Right lung (tissue), 5 donors: Measurements from ENCODE around the gene HIGD1C. TPM values are rescaled to one million over a fixed set of nuclear protein-coding genes. Genes with fewer than 3 reads are reported as not detected.
"Not testable (repeated sequence)": the region's sequence is repeated elsewhere in the genome, so short reads cannot be mapped to it uniquely, and the experiment has no call there.

Experiments used
- DNase-seq, 2 donors: peaks; one replicate each; pipeline ENCODE4 v3.0.0-alpha.2; 2013
- polyA plus RNA-seq, 5 donors: library from polyadenylated mRNA; unstranded; fragments of 120-200 nt; gene quantifications; one replicate each; pipeline versions ENCODE4 v1.2.1 to v1.2.3, GENCODE V29; 2013; ENCODE audit warnings: inconsistent platforms in 1 of 5, low replicate concordance in 1 of 5; ENCODE audit not compliant: insufficient read length in 5 of 5, insufficient read depth in 1 of 5

The HIGD1C gene
- polyA plus RNA-seq, 5 donors: 0.78 to 0.90 TPM; not detected in 3

DNA sequence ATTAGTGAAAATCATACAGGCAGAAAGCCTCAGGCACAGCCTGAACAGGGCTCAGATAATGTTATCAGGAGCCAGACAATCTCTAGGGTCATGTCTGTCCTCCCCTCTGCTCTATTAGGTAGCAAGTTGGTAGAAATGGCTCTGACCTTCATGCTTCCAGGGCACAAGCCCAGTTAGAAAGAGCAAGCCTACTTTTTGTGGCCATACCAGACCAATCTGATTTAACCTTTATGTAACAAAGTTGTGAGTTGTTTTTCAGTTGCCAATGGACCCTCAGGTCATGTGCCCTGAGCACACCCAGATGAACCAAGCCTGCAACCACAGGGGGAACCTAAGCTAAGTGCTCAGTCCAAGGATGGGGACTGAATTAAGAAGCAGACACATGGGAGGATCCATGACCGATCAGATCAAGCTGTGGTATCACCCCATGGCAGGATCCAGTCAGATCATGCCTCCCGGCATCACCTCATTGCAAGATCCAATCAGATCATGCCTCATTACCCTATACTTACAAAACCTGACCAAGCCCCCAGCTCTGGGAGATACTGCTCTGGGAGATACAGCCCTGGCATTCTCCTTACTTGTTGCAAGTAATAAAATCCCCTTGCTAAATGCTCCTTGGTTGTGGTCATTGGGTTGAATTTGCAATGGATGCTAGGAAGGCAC lies 18.8 kb upstream of the HIGD1C start:
- no peak for DNase-seq

DNA sequence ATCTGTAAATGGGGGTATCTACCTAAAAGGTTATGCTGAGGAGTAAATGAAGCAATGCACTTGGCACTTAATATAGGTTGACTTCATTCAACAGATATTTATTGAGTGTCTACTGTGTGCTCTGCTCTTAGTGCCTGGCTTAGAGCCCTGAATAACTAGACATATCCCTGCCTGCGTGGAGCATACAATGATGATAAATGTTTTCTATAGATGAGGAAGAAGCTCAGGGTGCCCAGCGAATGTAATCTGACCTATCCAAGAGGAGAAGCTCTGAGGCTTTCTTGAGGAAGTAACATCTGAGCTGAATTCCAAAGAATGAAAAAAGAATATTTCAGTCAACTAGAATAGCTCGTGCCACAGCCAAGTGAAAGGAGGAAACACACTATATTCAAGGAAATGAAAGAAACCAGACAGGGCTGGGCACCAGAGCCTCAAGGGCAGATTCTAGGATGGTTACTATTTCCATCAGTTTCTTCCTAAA lies 17.9 kb upstream of the HIGD1C start:
- DNase-seq: no peak

DNA sequence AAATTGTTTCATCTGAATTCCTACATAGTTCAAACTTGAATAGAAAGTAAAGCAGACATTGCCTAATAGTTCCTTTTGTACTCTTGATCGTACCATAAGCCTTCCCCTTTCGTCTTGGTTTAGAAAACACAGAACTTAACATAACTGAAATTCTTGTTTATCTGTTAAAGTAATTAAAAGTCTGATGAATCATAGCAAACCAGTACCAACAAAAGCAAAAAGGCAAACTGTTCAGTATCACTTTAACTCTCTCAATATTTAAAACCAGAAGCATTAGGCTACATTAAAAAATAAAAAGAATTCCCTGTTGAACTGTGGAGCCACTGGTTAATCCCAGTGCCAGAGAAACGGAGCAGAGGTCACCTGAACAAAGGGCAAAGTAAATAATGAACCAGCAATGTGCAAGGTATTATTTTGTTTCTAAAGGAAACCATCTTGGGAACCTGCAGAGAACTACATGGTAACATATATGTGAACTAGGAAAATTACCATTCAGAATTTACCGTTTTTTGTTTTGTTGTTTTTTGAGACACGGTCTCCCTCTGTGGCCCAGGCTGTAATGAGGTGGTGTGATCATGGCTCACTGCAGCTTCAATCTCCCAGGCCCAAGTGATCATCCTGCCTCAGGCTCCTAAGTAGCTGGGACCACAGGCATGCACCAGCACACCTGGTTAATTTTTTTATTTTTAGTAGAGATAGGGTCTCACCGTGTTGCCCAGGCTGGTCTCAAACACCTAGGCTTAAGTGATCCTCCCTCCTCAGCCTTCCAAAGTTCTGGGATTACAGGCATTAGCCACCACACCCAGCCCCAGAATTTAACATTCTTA lies 17.1 kb upstream of the HIGD1C start:
- DNase-seq: no peak

DNA sequence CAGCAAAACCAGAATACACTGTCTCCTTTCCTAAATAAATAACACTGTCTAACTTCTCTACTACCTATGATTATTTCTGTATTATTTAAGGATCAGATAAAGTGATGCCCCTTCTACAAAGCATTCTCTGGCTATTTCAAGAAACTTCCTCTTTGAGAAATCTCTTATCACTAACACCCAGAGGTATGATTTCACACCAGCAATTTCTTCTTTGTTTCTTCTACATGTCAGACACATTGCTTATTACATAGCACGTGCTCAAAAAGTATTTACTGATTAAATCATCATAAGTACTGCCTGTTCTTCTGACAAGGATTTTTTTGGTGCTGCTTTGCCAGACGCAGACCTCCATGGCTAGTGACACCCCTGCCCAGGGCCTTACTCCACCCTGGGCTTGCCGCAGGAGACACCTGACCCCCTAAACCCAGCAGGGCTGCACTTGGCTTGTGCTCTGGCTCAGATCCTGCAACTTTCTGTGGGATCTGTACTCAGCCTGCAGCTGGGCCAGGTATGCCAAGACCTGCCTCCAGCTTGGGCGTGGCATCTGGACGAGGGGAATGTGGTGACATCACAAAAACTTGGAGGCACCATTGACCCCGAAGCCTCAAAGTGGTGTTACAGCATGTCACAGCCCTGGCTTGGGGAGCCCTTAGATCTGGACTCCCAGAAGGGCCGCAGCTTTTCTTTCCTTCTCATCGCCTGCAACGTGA lies 15.4 kb upstream of the HIGD1C start:
- DNase-seq: no peak

DNA sequence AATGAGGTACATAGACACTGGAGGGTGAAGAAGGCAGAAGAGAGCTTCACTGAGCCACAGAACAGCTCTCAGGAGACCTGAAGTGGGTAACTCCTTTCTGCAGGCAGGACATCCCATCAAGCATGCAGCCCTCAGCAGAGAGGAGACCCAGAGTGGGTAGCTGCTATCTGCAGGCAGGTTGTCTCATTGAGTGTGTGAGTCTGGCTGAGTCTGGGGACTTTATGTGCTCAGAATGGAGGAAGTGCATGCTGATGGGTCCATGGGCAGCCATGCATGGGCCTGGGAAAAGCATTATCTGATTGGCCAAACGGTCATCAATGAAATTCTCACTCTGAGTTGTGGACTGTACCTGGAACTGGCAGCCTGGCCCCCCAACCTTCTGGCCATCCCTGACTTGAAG lies 14.7 kb upstream of the HIGD1C start:
- no peak for DNase-seq

DNA sequence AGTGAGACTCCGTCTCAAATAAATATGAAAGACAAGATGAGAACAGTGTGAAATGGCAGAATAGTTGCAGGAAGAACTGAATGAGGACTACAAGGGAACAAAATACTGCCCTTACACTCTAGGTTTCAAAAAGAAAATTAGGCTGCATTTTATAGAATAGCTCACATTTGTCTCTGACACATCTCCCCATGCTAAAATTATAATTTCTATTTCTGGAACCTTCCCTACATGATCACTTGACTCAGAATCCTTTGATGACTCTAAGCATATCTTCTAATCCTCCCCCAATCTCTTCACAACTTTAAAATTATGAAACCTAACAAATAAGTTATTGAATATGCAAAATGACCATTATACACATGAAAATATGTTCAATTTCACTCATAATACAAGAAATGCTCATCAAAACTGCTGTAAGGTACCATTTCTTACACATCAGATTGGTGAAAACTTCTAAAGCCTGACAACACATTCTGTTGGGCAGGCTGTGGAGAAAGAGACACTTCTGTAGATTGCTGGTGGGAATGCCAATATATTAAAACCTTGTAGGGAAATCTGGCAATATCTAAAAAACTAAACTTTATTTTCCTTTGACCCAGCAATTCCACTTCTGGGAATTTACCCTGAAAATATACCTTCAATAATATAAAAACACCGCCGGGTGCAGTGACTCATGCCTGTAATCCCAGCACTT lies 4.3 kb upstream of the HIGD1C start:
- no peak for DNase-seq

DNA sequence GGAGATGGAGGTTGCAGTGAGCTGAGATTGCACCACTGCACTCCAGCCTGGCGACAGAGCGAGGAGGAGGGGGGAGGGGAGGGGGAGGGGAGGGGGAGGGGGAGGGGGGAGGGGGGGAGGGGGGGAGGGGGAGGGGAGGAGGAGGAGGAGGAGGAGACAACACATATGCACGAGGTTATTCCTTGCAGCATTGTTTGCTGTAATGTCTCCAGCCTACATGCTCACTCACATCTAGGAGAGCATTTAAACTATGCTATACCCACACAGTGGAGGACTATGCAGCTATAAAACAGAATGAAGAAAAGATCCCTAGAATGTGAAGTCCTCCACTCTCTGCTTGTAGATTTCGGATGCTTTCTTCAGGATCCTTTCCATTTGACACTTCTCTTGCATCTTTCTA lies 3.5 kb upstream of the HIGD1C start:
- DNase-seq: no peak

DNA sequence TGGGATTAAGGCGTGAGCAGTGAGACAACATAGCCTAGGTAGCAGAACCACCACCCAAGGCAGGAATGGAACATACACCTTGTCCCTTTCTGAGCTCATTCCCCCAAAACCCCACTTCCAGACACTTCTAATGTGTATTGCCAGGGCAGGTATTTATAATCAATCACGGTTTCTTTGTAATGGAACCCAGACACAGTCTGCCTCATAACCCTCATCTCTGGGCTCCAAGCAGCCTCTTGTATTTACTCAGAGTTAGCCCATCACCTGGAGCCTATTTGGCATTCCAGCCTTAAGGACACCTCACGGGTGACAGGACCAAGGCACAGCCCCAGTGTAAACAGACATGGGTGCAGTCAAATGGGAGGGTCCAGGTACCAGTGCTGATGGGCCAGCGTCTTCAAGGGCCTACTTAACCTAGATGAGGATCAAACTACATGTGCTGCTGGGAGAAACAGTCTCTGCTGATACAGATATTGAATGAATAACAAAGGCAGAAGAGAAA lies 2.5 kb upstream of the HIGD1C start:
- no peak for DNase-seq

DNA sequence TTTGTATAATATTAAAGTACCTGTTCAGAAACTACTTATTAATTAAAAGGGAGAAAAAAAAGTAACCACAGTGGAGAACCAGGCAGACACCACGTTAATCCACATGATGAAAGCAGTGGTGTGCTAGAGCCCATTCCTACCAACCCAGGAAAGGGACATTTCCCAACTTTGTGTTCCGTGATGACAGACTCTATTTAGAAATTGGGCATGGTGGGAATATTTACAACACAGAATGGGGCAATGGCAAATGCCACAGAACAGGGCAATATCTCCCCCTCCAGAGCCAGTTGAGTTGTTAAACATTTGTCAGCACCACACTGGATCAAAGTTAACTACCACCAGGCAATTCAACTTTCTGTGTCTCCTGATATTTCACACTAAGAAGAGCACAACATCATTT lies 1.2 kb upstream of the HIGD1C start:
- DNase-seq: no peak

DNA sequence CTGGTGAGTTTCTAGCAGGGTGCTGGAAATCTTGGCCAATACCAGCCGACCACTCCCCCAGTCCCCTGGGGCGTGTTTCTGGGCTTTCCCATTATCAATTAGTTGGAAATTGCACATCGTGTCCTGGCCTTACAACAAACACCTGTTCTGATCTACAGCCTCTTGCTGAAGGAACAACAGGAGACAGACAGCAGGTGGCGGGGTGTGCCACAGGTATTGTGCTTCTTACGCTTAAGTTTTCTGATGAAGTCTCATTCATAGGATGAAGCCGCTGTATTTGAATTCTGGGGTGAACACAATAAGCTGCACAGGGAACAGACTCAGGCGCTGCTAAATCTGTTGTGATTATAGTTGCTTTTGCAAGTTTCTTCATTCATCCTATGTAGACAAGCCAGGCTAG lies 703 bp downstream of the HIGD1C start:
- no peak for DNase-seq

DNA sequence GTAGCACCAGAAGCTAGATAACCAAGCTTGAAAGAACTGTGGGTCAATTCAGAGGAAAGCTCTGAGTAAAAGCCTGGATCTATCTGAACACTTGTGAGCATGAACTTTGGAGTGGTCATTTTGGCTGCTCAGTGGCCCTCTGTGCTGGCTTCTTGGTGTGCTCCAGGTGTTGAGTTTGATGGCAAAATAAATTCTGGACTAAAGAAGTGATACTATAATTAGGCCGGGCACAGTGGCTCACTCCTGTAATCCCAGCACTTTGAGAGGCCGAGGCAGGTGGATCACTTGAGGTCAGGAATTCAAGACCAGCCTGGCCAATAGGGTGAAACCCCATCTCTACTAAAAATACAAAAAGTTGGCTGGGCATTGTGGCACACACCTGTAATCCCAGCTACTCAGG lies 2.4 kb downstream of the HIGD1C start:
- not testable (repeated sequence) for DNase-seq

DNA sequence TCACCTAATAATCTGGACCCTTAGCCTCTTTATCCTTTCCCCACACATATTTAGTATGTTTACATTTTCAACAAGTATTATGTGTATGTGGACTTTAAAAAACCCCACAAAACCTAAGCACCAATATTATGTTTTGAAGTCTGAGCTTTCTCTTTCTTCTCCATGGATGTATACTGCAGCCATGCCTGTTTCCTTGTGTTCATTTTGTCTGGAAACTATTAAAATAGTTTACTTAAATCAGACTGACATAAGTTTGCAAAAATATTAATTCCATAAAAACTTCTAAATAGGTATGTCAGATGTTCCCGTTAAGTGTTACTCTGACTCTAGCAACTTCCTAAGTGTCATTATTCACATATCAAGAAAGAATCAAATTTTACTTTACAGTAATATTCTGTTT lies 2.9 kb downstream of the HIGD1C start:
- DNase-seq: no peak

DNA sequence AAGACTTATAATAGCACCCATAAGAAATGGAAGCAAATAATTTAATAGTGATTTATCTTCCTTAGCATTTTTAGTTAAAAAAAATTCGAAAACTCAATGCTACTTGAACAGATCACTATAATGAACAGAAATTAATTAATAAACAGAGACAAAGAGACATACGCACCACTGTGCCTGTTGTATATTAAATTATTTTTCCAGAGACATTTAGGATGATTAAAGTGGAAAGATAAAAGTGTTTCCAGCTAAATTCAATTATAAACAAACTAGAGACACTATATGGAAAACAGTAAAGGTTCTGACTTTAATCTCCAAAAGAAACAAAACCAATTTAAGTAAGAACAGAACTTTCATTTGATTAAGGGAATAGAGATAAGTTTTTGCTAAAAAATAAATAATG lies 3.4 kb downstream of the HIGD1C start:
- no peak for DNase-seq

DNA sequence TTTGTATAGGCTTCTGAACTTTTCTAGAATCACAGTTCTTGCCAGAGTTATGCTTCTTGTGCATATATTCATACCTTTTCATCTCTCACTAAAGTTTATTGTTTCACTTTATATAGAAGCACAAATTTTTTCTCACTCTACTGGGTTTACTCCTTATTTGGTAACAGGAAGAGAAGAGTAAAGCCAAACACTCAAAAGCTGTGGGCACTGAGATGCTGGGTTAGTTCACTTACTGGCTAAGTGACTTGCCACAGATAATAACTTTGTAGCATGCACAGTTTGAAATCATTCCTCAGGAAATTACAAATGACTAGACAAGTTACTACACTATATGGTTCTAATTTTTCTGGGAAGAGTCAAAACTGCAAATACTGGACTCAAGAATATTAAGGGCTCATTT lies 7.8 kb downstream of the HIGD1C start:
- no peak for DNase-seq

DNA sequence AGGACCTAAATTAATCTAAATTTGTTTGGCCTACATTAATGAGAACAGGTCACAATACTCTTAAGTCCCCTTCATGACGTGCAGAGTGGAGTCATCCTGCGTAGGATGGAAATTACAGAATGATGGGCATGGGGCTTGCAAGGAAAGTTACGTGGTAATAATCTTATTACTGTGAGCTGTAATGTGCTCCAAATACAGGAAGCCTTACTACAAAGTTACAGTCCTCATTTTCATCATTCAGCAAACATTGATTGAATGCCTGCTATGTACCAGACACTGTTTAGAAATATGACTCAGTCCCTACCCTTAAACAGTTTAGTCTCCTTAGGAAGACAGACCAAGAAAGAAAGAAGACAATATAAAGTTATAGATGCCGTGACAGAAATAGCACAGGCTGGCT lies 9.4 kb downstream of the HIGD1C start:
- DNase-seq: no peak

DNA sequence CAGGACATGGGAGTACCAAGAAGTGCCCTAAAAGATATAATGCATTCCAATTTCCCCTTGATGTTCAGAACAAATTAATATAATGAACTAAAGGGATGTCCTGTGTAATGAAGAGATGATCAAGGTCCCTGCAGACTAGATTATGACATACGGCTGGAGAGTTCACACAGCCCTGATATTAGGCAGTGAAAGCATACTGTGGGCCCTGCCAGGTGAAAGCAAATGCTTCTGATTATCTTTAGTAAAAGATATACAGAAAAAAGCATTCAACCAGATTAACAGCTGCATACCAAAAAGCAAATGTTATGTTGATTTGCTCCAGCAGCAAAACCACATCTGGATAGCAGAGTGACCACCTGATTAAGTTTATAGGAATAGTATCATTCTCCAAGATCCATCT lies 12.1 kb downstream of the HIGD1C start:
- DNase-seq: no peak

DNA sequence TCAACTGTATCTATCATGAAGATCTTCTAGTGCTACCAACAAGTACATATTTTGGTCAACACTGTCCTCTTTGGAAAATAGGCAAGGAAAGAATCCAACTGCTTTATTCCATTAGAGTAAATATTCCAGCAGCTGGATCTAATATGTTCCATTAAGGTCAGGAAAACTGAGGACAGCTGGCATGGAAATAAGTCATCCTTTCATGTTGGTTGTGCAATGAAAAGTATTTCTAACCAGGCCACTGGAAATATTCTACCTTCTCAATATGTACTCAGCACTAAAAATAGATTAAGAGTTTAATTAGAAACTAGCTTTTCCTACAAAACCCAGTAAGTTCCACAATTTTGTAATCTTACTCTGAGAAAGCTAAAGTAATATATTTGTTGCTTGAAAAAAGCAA lies 19.6 kb downstream of the HIGD1C start:
- DNase-seq: no peak

DNA sequence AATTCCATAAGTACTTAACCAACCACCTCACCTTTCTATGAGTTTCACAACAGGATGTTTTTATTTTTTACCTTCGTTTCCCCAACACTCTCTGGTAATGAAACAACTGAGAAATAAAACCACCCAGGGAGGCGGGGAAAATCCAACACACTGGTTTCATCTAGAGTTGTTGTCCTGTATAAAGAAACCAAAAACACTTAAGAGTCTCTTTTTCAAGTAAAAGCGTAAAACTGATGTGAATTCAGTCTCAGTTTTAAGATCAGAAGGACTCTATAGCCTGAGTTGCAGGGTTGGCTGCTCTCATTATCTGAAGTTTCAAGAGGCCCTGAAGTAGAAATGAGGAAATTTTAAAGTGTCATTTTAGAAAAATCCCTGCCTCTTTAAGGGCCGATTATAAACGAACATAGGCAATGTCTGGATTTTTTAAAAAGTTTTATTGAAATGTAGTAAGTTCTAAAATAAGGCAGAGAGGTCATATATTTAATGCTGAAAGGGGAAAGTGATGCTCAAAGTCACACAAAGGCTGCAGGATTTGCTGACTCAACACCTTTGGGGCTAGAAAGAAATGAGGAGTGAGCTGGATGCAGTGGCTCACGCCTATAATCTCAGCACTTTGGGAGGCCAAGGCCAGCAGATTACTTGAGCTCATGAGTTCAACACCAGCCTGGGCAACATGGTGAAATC lies 27.2 kb downstream of the HIGD1C start:
- DNase-seq: no peak

DNA sequence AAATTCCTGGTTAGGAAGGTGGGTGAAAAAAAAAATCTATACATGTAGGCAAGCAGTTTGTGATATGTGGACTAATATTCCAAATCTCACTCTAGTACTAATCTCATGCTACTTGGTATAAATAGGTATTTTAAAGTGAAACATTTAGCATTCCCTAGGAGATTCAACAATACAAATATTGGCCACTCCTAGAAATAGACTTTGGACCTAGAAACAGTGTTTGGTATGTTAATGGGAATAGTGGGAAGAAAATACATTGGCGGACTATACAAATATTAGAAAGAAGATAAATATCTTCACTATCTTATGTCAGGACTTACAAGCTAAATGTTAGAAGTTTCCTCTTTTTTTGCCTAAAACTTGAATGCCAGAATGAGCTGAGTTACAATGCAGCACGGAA lies 28.2 kb downstream of the HIGD1C start:
- no peak for DNase-seq

DNA sequence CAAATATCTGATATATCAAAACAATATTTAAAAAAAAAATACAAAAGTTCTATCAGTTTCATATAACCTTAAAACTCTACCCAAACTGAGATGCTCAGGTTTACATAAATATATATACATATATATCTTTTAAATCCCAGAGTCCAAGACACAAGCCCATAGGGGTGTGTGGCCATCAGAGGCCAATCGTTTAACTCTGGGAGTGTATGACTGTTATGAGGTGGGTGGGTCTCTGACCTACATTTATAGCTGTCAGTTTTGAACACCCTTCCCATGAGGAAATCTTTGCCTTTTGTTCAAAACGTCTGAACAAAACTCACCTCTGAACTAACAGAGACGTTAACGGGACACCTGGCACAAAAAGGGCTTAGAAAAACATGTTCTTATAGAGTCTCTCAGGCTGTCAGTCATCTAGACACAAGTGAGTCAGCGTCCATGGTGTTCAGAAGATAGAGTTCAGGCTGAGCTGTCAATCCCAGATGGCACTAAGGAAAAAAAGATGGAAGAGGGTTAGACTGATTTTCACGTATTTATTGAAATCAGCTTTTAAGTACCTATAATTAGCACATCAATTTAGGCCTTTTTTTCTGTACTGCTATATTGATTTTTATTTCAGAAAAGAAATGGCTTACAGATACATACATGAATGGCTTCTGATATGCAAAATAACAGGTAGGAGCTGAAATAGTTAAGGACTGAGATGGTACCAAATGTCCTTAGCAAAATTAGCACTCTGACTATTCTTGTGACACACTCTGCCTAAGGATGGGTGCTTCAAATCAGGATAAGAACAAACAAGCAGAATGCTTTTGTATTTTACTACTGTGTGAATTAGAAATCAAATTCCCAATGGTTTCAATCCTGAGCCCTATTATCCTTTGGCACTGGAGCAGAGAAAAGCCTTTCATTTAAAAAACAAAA lies 29.2 kb downstream of the HIGD1C start:
- DNase-seq: no peak
